ENCODE results near the gene GMDS.

- TF ChIP-seq EZH2 (IDR thresholded peaks at IDR 0.05; ENCODE audit: borderline replicate concordance, low read depth, low read length, severe bottlenecking) = no peak
- TF ChIP-seq CTCF (IDR thresholded peaks at IDR 0.05; ENCODE audit: extremely low read depth in 1 of 2, insufficient read depth in 1 of 2, low read depth in 1 of 2, low read length in 2 of 2) = no peak
These were observed 423.8 kb downstream of the GMDS start for GRCh38 chr6:1821513-1822183.

All from endothelial cell of umbilical vein (primary cell).